Measurements from ENCODE around the gene CYFIP2. TPM values are rescaled to one million over a fixed set of nuclear protein-coding genes. Genes with fewer than 3 reads are reported as not detected.

The CYFIP2 gene
- total RNA-seq, 1 experiment from 2014 or later, result 74.7 TPM

DNA sequence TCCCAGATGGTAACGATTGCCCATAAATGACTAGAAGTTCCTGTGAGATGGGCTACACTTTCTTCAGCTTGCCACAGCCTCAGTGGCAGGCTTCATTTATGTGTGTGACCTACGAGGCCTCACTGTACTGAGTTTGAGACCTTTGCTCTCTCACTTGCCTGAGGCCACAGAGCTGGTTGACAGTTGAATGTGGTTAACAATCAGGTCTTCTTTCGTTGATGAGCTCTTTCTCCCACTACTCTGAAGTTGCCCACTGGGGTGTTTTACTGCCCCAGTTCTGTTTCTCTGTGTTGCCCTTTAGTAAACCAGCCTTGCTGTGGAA lies 70.5 kb downstream of the CYFIP2 start:
- Histone ChIP-seq H3K27me3 (ENCODE audit: insufficient read depth, low read length) (no peaks in the 10 kb centered on the region), H3K27ac (ENCODE audit: insufficient read length, low read depth, low read length) (no peak overlapping the region), H3K9me3 (ENCODE audit: control insufficient read depth, low read depth, low read length) (no peaks in the 10 kb centered on the region), H2BK20ac (ENCODE audit: low read depth, low read length, poor library complexity, severe bottlenecking) (no peak overlapping the region), H2AFZ (ENCODE audit: low read length) (no peak overlapping the region), H4K5ac (ENCODE audit: insufficient read length, low read depth, low read length) (no peak overlapping the region), H2BK15ac (ENCODE audit: low read depth, low read length) (no peak overlapping the region), H3K14ac (ENCODE audit: insufficient read depth, low read length) (no peak overlapping the region), H3K79me2 (ENCODE audit: insufficient read depth, low read length) (no peaks in the 10 kb centered on the region), H2AK5ac (ENCODE audit: insufficient read length, low read length) (no peak overlapping the region), H3T11ph (ENCODE audit: low read length) (no peak overlapping the region), H3K23ac (ENCODE audit: insufficient read length, low read depth, low read length) (no peak overlapping the region), H3K79me1 (ENCODE audit: insufficient read depth, low read depth, low read length, poor library complexity, severe bottlenecking) (no peaks in the 10 kb centered on the region), H3K9ac (ENCODE audit: extremely low read depth, insufficient read length, low read length) (no peak overlapping the region), H2BK120ac (ENCODE audit: low read depth, low read length, poor library complexity, severe bottlenecking) (no peak overlapping the region), H2BK5ac (ENCODE audit: insufficient read length, low read length) (no peak overlapping the region), H3K4me1 (ENCODE audit: insufficient read depth, low read length) (no peaks in the 10 kb centered on the region), H3K4me2 (ENCODE audit: insufficient read depth, insufficient read length, low read length) (no peak overlapping the region), H4K8ac (replicated peaks; ENCODE audit: insufficient read length, low read depth, low read length) (no peak overlapping the region), H3K4ac (ENCODE audit: low read depth, low read length) (no peak overlapping the region), H4K91ac (ENCODE audit: insufficient read length, low read depth, low read length) (no peak overlapping the region), H2BK12ac (ENCODE audit: insufficient read length, low read depth, low read length) (no peak overlapping the region), H4K20me1 (ENCODE audit: control insufficient read depth, insufficient read depth, insufficient read length) (no peaks in the 10 kb centered on the region), H3K56ac (ENCODE audit: insufficient read length, low read depth, low read length) (no peak overlapping the region), H3K23me2 (ENCODE audit: insufficient read length, low read depth, low read length, poor library complexity, severe bottlenecking) (no peaks in the 10 kb centered on the region), H3K18ac (ENCODE audit: insufficient read length, low read depth, low read length) (no peak overlapping the region)
- H3K27me3 Mint-ChIP-seq (ENCODE audit: low read depth), result no peaks in the 10 kb centered on the region
- DNase-seq, result no peak
- H3K9me3 Mint-ChIP-seq, result no peaks in the 10 kb centered on the region
- no peak overlapping the region for H3K27ac Mint-ChIP-seq
- H3K4me1 Mint-ChIP-seq, result no peaks in the 10 kb centered on the region
- WGBS (ENCODE audit: extremely low coverage, insufficient read length, low lambda C conversion rate), result no CpG with 5 or more reads among the region's 3 CpGs
- peaks cover 6 to 46% (median 35%) of the 10 kb centered on the region in 3 experiments; a peak in 6 of 7 replicates for H3K36me3 Mint-ChIP-seq (ENCODE audit: insufficient read depth in 1 of 3, low read depth in 3 of 3)
- TF ChIP-seq, protein P1, sequence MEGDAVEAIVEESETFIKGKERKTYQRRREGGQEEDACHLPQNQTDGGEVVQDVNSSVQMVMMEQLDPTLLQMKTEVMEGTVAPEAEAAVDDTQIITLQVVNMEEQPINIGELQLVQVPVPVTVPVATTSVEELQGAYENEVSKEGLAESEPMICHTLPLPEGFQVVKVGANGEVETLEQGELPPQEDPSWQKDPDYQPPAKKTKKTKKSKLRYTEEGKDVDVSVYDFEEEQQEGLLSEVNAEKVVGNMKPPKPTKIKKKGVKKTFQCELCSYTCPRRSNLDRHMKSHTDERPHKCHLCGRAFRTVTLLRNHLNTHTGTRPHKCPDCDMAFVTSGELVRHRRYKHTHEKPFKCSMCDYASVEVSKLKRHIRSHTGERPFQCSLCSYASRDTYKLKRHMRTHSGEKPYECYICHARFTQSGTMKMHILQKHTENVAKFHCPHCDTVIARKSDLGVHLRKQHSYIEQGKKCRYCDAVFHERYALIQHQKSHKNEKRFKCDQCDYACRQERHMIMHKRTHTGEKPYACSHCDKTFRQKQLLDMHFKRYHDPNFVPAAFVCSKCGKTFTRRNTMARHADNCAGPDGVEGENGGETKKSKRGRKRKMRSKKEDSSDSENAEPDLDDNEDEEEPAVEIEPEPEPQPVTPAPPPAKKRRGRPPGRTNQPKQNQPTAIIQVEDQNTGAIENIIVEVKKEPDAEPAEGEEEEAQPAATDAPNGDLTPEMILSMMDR (conservative IDR thresholded peaks at IDR 0.05), result no peak
- no peak overlapping the region for H3K4me3 Mint-ChIP-seq
